Measurements from ENCODE around the gene POMT1.

GRCh38 chr9:131500939-131501541, 1.7 kb upstream of the POMT1 start:
- no peak for TF ChIP-seq CTCF (IDR thresholded peaks at IDR 0.05 in 4 of 5, conservative IDR thresholded peaks at IDR 0.05 in 1 of 5)
- TF ChIP-seq POLR2A (IDR thresholded peaks at IDR 0.05), result no peak
